Measurements from ENCODE around the gene TMTC1.

DNA sequence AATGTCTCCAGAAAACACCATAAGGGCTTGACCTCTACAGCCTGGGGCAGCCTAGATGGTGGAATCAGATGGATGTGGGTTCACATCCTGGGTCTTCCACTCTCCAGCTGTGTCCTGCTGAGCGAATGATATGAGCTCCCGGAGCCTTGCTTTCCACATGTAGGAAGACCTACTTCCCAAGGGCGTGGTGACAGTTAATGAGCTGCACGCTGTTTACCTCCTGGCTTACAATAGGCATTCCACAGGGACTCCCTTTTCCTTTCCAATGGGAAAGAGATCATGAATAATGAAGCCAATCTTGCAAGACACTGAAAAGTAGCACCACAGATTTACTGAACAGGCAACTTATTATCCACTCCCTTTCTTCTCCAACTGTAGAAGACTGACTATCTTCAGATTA, 46.1 kb downstream of the TMTC1 start:
- TF ChIP-seq, protein P1, sequence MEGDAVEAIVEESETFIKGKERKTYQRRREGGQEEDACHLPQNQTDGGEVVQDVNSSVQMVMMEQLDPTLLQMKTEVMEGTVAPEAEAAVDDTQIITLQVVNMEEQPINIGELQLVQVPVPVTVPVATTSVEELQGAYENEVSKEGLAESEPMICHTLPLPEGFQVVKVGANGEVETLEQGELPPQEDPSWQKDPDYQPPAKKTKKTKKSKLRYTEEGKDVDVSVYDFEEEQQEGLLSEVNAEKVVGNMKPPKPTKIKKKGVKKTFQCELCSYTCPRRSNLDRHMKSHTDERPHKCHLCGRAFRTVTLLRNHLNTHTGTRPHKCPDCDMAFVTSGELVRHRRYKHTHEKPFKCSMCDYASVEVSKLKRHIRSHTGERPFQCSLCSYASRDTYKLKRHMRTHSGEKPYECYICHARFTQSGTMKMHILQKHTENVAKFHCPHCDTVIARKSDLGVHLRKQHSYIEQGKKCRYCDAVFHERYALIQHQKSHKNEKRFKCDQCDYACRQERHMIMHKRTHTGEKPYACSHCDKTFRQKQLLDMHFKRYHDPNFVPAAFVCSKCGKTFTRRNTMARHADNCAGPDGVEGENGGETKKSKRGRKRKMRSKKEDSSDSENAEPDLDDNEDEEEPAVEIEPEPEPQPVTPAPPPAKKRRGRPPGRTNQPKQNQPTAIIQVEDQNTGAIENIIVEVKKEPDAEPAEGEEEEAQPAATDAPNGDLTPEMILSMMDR (conservative IDR thresholded peaks at IDR 0.05; ENCODE audit: low read depth in 2 of 2): no peak
- no peak for TF ChIP-seq EZH2phosphoT487 (IDR thresholded peaks at IDR 0.05; ENCODE audit: unreplicated experiment)
- no peak for TF ChIP-seq NANOG (IDR thresholded peaks at IDR 0.05; ENCODE audit: borderline replicate concordance)
- no peak for TF ChIP-seq JUNB (IDR thresholded peaks at IDR 0.05; ENCODE audit: unreplicated experiment)
- TF ChIP-seq POLR2AphosphoS5 (IDR thresholded peaks at IDR 0.05; ENCODE audit: low read depth): no peak
- TF ChIP-seq EZH2 (IDR thresholded peaks at IDR 0.05; ENCODE audit: low read depth, unreplicated experiment): no peak
- TF ChIP-seq ZNF331 (CRISPR knock-in tag; IDR thresholded peaks at IDR 0.05; ENCODE audit: low read depth): no peak
- no peak for TF ChIP-seq ZNF114 (CRISPR knock-in tag; IDR thresholded peaks at IDR 0.05)
- TF ChIP-seq, protein P2, sequence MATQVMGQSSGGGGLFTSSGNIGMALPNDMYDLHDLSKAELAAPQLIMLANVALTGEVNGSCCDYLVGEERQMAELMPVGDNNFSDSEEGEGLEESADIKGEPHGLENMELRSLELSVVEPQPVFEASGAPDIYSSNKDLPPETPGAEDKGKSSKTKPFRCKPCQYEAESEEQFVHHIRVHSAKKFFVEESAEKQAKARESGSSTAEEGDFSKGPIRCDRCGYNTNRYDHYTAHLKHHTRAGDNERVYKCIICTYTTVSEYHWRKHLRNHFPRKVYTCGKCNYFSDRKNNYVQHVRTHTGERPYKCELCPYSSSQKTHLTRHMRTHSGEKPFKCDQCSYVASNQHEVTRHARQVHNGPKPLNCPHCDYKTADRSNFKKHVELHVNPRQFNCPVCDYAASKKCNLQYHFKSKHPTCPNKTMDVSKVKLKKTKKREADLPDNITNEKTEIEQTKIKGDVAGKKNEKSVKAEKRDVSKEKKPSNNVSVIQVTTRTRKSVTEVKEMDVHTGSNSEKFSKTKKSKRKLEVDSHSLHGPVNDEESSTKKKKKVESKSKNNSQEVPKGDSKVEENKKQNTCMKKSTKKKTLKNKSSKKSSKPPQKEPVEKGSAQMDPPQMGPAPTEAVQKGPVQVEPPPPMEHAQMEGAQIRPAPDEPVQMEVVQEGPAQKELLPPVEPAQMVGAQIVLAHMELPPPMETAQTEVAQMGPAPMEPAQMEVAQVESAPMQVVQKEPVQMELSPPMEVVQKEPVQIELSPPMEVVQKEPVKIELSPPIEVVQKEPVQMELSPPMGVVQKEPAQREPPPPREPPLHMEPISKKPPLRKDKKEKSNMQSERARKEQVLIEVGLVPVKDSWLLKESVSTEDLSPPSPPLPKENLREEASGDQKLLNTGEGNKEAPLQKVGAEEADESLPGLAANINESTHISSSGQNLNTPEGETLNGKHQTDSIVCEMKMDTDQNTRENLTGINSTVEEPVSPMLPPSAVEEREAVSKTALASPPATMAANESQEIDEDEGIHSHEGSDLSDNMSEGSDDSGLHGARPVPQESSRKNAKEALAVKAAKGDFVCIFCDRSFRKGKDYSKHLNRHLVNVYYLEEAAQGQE (IDR thresholded peaks at IDR 0.05; ENCODE audit: unreplicated experiment): no peak
- TF ChIP-seq, protein P3, sequence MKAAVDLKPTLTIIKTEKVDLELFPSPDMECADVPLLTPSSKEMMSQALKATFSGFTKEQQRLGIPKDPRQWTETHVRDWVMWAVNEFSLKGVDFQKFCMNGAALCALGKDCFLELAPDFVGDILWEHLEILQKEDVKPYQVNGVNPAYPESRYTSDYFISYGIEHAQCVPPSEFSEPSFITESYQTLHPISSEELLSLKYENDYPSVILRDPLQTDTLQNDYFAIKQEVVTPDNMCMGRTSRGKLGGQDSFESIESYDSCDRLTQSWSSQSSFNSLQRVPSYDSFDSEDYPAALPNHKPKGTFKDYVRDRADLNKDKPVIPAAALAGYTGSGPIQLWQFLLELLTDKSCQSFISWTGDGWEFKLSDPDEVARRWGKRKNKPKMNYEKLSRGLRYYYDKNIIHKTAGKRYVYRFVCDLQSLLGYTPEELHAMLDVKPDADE (IDR thresholded peaks at IDR 0.05): no peak
- no peak for TF ChIP-seq CREB1 (CRISPR knock-in tag; IDR thresholded peaks at IDR 0.05; ENCODE audit: low read depth)
